Activated CD4-positive, alpha-beta T cell treated with anti-CD3 and anti-CD28 coated beads, Interleukin-2, amount 10 ng/mL, durations not matched to agents 7 days and 5 days (primary cell): ENCODE results near the gene BMP8A. TPM values are rescaled to one million over a fixed set of nuclear protein-coding genes. Genes with fewer than 3 reads are reported as not detected.
A peak's percentile ranks its signal among the peaks of the same experiment; 100 is the strongest.
"Not testable (repeated sequence)": the region's sequence is repeated elsewhere in the genome, so short reads cannot be mapped to it uniquely, and the experiment has no call there.

Experiments used
- CTCF ChIA-PET: fragments of 350-600 bp; sonication (Branson Sonifier 250); formaldehyde crosslinking; loops from one replicate; lab custom pipeline; 2021; ENCODE audit warnings: antibody characterized with exemption; lab: Charles Lee
- POLR2A ChIA-PET: fragments of 350-600 bp; sonication (Branson Sonifier 250); formaldehyde crosslinking; loops from one replicate; lab custom pipeline; 2021; ENCODE audit warnings: antibody characterized with exemption; lab: Charles Lee
- DNase-seq: peaks from one replicate; pipeline ENCODE4 v3.0.0-alpha.2; 2020
- H3K27ac Mint-ChIP-seq: one replicate; pipeline ENCODE4 v1.8.0; 2021; ENCODE audit warnings: mild to moderate bottlenecking, moderate library complexity, mixed read lengths
- H3K27me3 Mint-ChIP-seq: one replicate; pipeline ENCODE4 v1.8.0; 2021; ENCODE audit warnings: mixed read lengths
- H3K36me3 Mint-ChIP-seq: one replicate; pipeline ENCODE4 v1.8.0; 2021; ENCODE audit warnings: low read depth, mixed read lengths
- H3K4me1 Mint-ChIP-seq: one replicate; pipeline ENCODE4 v1.8.0; 2021; ENCODE audit warnings: mixed read lengths
- H3K4me3 Mint-ChIP-seq: one replicate; pipeline ENCODE4 v1.8.0; 2021; ENCODE audit warnings: mild to moderate bottlenecking, moderate library complexity, mixed read lengths
- H3K9me3 Mint-ChIP-seq: one replicate; pipeline ENCODE4 v1.8.0; 2021; ENCODE audit warnings: mixed read lengths
- total RNA-seq, 2 experiments: library from RNA; stranded (reverse); gene quantifications; one replicate each; pipeline ENCODE4 v1.2.3, GENCODE V29; 2021

Gene BMP8A
- total RNA-seq, 2 experiments from 2014 or later: not detected

DNA sequence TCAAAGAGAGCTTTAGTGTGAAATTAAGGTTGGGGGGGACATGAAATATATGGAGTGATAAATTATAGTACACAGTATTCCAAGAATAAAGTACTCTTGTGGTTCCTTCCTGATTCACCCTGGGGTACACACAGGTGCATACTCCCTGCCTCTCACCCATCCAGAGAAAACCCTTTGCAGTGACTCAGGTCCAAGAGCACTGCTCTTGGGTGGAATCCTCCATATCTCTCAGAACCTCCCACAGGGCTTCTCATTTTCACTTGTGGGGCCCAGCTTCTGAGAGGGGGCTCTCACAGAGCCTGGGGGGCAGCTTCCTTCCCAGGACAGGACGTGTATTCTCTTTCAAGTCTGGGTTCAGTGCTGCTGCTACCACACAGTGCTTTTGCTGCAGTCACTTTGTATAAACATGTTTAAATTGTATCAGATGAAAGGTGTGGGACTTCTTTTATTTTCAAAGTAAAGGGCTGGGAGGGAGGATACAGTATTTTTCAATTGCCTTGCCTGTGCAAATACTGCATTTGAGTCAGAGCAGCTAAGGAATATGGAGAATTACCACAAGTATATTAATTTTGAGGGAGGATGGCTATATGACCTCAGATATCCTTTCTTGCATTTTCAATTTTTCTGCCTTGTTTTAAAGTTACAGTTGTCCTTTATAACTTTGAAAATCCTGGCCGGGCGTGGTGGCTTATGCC, 24.9 kb upstream of the BMP8A start:
- Mint-ChIP-seq H3K27ac (no peak overlapping the region), H3K9me3 (no peaks in the 10 kb centered on the region), H3K4me1 (no peaks in the 10 kb centered on the region), H3K27me3 (no peaks in the 10 kb centered on the region), H3K4me3 (no peak overlapping the region), H3K36me3 (peaks cover 56% of the 10 kb centered on the region)
- no peak for DNase-seq
- ChIA-PET POLR2A (no interaction called here), CTCF (interaction anchor here (1.6 kb wide), 1 partner anchor 8 kb away, joined by 3 read pairs; no protein-coding TSS in a partner anchor)

GRCh38 chr1:39467108-39467720, 24.2 kb upstream of the BMP8A start:
- H3K4me1 Mint-ChIP-seq, H3K4me3 Mint-ChIP-seq, POLR2A ChIA-PET, H3K27me3 Mint-ChIP-seq, H3K9me3 Mint-ChIP-seq, H3K27ac Mint-ChIP-seq, DNase-seq: not testable (repeated sequence)
- CTCF ChIA-PET: interaction anchor here (1.6 kb wide), 1 partner anchor 9 kb away, joined by 3 read pairs; no protein-coding TSS in a partner anchor
- peaks cover 55% of the 10 kb centered on the region for H3K36me3 Mint-ChIP-seq

DNA sequence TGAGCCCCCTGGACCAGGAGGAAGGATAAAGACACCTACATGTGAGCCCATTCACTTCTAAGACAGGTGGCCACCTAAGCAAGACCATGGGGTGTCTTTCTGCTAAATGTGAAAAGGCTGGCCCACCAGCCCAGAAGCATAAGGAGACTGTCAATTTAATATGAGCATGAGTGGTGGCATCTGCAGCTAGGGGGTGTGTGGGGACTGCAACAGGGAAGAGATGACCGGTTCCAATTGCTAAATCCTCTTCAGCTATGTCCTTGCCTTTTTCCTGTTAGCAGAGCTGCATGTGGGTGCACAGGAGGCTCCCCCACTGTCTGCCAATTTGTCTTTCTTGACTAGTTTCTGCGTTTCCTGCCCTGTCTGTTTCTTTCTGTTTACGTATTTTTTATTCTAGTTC, 22.3 kb upstream of the BMP8A start:
- Mint-ChIP-seq H3K27ac (no peak overlapping the region), H3K36me3 (peaks cover 58% of the 10 kb centered on the region)

GRCh38 chr1:39470040-39470439, 21.4 kb upstream of the BMP8A start:
- peaks cover 53% of the 10 kb centered on the region for H3K36me3 Mint-ChIP-seq
- H3K27ac Mint-ChIP-seq: no peak overlapping the region
- no peak for DNase-seq
- no peaks in the 10 kb centered on the region for H3K27me3 Mint-ChIP-seq
- ChIA-PET CTCF (interaction anchor here (0.6 to 1.8 kb wide), 2 partner anchors 12 to 165 kb away, joined by 3 to 5 read pairs; no protein-coding TSS in a partner anchor), POLR2A (no interaction called here)
- H3K4me3 Mint-ChIP-seq: no peak overlapping the region
- H3K4me1 Mint-ChIP-seq: no peaks in the 10 kb centered on the region
- H3K9me3 Mint-ChIP-seq: no peaks in the 10 kb centered on the region

More for the DNA sequence above, 22.3 kb upstream of the BMP8A start:
- Mint-ChIP-seq H3K9me3 (no peaks in the 10 kb centered on the region), H3K27me3 (no peaks in the 10 kb centered on the region), H3K4me3 (no peak overlapping the region), H3K4me1 (no peaks in the 10 kb centered on the region)
- ChIA-PET CTCF (interaction anchor here (0.9 kb wide), 1 partner anchor 12 kb away, joined by 3 read pairs; no protein-coding TSS in a partner anchor), POLR2A (no interaction called here)
- no peak for DNase-seq

DNA sequence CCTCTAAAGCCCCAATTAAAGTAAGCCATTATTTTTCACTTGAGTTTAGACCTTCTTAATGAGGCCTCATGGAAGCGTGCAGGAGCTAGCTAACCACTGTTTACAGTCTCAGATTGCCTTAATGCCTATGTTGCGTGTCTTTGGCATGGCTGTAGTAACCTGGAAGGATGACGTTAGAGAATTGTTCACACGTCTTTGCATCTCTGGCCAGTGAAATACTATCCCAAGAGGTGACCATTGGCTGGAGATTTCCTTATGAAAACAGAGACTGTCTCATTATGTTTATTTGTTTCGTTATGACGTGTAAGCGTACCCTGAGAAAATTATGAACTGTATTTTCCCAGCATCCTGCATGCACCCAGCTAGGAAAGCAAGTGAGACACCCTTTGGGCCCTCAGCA, 18.6 kb upstream of the BMP8A start:
- Mint-ChIP-seq H3K27ac (no peak overlapping the region), H3K4me3 (no peak overlapping the region), H3K9me3 (no peaks in the 10 kb centered on the region), H3K4me1 (no peaks in the 10 kb centered on the region), H3K36me3 (peaks cover 45% of the 10 kb centered on the region), H3K27me3 (no peaks in the 10 kb centered on the region)
- POLR2A ChIA-PET: no interaction called here
- CTCF ChIA-PET: interaction anchor here (1.5 kb wide), 1 partner anchor 49 kb away, joined by 3 read pairs; no protein-coding TSS in a partner anchor
- no peak for DNase-seq

GRCh38 chr1:39473324-39473723, 18.1 kb upstream of the BMP8A start:
- Mint-ChIP-seq H3K4me3 (no peak overlapping the region), H3K27ac (no peak overlapping the region), H3K36me3 (peaks cover 45% of the 10 kb centered on the region), H3K4me1 (no peaks in the 10 kb centered on the region), H3K27me3 (no peaks in the 10 kb centered on the region), H3K9me3 (no peaks in the 10 kb centered on the region)
- ChIA-PET POLR2A (no interaction called here), CTCF (interaction anchor here (1.5 kb wide), 1 partner anchor 49 kb away, joined by 3 read pairs; no protein-coding TSS in a partner anchor)
- DNase-seq: no peak

- Mint-ChIP-seq H3K36me3 (peaks cover 36% of the 10 kb centered on the region), H3K27ac (no peak overlapping the region)
Measured at GRCh38 chr1:39474810-39475209, 16.6 kb upstream of the BMP8A start.

DNA sequence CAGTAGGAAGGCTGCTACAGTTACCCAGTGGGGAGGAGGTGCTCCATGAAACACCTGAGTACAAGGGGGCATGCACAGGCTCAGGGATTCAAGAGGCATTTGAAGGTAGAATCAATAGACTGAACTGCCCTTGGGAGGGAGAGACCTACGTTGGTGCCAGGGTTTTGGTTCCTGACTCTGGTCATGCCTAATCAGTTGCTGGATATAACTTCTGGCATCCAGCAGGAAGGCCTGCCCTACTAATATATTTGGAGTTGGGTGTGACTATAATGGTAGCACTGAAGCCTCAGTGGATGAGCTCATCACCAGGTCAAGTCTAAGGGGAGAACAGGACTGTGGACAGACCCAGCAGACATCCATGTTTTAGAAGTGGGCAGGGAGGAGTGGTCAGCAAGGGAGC, 15.9 kb upstream of the BMP8A start:
- H3K4me3 Mint-ChIP-seq, H3K27me3 Mint-ChIP-seq, H3K4me1 Mint-ChIP-seq, H3K27ac Mint-ChIP-seq, DNase-seq, H3K9me3 Mint-ChIP-seq, POLR2A ChIA-PET: not testable (repeated sequence)
- H3K36me3 Mint-ChIP-seq: peaks cover 35% of the 10 kb centered on the region
- CTCF ChIA-PET: interaction anchor here (1.1 kb wide), 1 partner anchor 12 kb away, joined by 3 read pairs; no protein-coding TSS in a partner anchor

More at GRCh38 chr1:39474810-39475209, 16.6 kb upstream of the BMP8A start:
- H3K4me1 Mint-ChIP-seq: no peaks in the 10 kb centered on the region
- CTCF ChIA-PET: interaction anchor here (1.1 kb wide), 1 partner anchor 11 kb away, joined by 3 read pairs; no protein-coding TSS in a partner anchor
- no peaks in the 10 kb centered on the region for H3K9me3 Mint-ChIP-seq
- DNase-seq: no peak
- POLR2A ChIA-PET: no interaction called here
- no peak overlapping the region for H3K4me3 Mint-ChIP-seq
- H3K27me3 Mint-ChIP-seq: no peaks in the 10 kb centered on the region

- Mint-ChIP-seq H3K4me3 (no peak overlapping the region), H3K4me1 (no peaks in the 10 kb centered on the region), H3K36me3 (peaks cover 37% of the 10 kb centered on the region), H3K27me3 (no peaks in the 10 kb centered on the region), H3K27ac (peak overlapping the region; percentile 9), H3K9me3 (no peaks in the 10 kb centered on the region)
- ChIA-PET CTCF (no interaction called here), POLR2A (no interaction called here)
- no peak for DNase-seq
Measured at GRCh38 chr1:39478126-39478915, 13.1 kb upstream of the BMP8A start.

DNA sequence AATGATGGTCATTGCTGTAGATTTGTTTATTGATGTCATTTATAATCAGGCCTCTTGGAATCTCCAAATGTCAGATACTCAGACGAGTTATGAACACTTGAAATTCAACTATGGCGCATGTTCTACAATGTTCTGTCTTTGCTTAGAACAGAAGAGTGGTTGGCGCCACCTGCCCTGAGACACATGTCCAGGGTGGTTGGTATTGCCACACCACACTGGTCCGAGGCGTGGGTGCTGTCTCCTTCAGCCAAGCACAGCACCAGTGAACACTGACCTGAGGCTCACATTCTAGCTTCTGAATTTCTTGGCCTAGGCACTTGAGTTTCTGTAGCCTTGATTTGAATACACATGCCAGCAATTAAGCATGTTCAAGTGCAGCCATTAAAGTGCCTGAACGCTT, 10.1 kb upstream of the BMP8A start:
- ChIA-PET POLR2A (no interaction called here), CTCF (no interaction called here)
- Mint-ChIP-seq H3K27ac (no peak overlapping the region), H3K36me3 (peaks cover 36% of the 10 kb centered on the region), H3K27me3 (no peaks in the 10 kb centered on the region), H3K9me3 (no peaks in the 10 kb centered on the region), H3K4me1 (no peaks in the 10 kb centered on the region), H3K4me3 (no peak overlapping the region)
- no peak for DNase-seq

DNA sequence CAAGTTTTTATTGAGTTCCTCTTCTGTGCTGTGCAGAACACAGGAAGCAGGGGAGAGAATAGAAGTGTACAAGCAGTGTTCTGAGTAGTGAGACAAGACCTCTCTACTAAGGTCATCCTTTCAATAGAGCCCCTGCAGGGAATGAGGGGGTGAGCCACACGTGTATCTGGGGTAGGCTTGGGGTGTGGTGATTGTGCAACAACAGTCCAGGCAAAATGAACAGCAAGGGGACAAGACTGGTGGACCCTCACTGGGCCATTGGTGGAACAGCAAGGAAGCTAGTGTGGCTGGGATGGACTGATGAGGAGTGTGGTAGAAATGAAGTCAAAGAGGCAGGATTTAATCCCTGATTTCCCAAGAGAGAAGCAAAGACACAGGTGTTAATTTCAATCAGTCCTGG, 8.2 kb upstream of the BMP8A start:
- no peaks in the 10 kb centered on the region for H3K9me3 Mint-ChIP-seq
- no peaks in the 10 kb centered on the region for H3K27me3 Mint-ChIP-seq
- H3K27ac Mint-ChIP-seq: no peak overlapping the region
- CTCF ChIA-PET: no interaction called here
- H3K4me3 Mint-ChIP-seq: no peak overlapping the region
- no peak for DNase-seq
- peaks cover 44% of the 10 kb centered on the region for H3K36me3 Mint-ChIP-seq
- H3K4me1 Mint-ChIP-seq: no peaks in the 10 kb centered on the region
- POLR2A ChIA-PET: interaction anchor here (0.6 kb wide), 1 partner anchor 19 kb away, joined by 3 read pairs; no protein-coding TSS in a partner anchor

- Mint-ChIP-seq H3K27me3 (no peaks in the 10 kb centered on the region), H3K4me1 (no peaks in the 10 kb centered on the region), H3K4me3 (no peak overlapping the region), H3K27ac (no peak overlapping the region), H3K9me3 (no peaks in the 10 kb centered on the region), H3K36me3 (peaks cover 44% of the 10 kb centered on the region)
- DNase-seq: no peak
- ChIA-PET CTCF (no interaction called here), POLR2A (no interaction called here)
Measured at GRCh38 chr1:39484564-39484963, 6.9 kb upstream of the BMP8A start.
